Fibroblast of mammary gland (primary cell): ENCODE measurements around the gene GRAMD1B.

ENCODE experiments used
- DNase-seq: peaks from one replicate; pipeline ENCODE4 v3.0.0-alpha.2; 2010; ENCODE audit warnings: low read depth
- H3K4me3 ChIP-seq: 2 replicates; pipeline ENCODE4 v1.5.1; 2011; ENCODE audit warnings: low read depth, mild to moderate bottlenecking, low read length, moderate library complexity; ENCODE audit not compliant: control insufficient read depth
- CTCF ChIP-seq: conservative IDR thresholded peaks from 2 replicates; pipeline ENCODE4 v1.5.1; 2011; ENCODE audit warnings: low read depth, low read length, inconsistent platforms; ENCODE audit not compliant: control insufficient read depth, insufficient read depth

The GRAMD1B gene

GRCh38 chr11:123577081-123577598 lies 147.1 kb downstream of the GRAMD1B start:
- DNase-seq, result peak; percentile 42
- no peak overlapping the region for H3K4me3 ChIP-seq
- TF ChIP-seq CTCF, result peak; percentile 83

- no peak for TF ChIP-seq CTCF
- no peak overlapping the region for H3K4me3 ChIP-seq
- DNase-seq, result no peak
Observed at GRCh38 chr11:123578778-123579481, 148.9 kb downstream of the GRAMD1B start.

- TF ChIP-seq CTCF, result no peak
- no peak overlapping the region for H3K4me3 ChIP-seq
- no peak for DNase-seq
Observed at GRCh38 chr11:123579482-123579812, 149.4 kb downstream of the GRAMD1B start.

GRCh38 chr11:123580137-123580536 lies 150.1 kb downstream of the GRAMD1B start:
- DNase-seq, result no peak
- TF ChIP-seq CTCF, result no peak

GRCh38 chr11:123580557-123581275 lies 150.6 kb downstream of the GRAMD1B start:
- peak; percentile 75 for TF ChIP-seq CTCF
- H3K4me3 ChIP-seq, result no peak overlapping the region
- peak; percentile 22 for DNase-seq

More at GRCh38 chr11:123580137-123580536, 150.1 kb downstream of the GRAMD1B start:
- H3K4me3 ChIP-seq, result no peak overlapping the region

- no peak overlapping the region for H3K4me3 ChIP-seq
- DNase-seq, result no peak
- no peak for TF ChIP-seq CTCF
Observed at GRCh38 chr11:123581651-123582399, 151.8 kb downstream of the GRAMD1B start.
